Prostate gland (tissue), 2 donors: ENCODE measurements around the gene MPEG1.

Experiments used
- POLR2A ChIP-seq: fragments of 450-650 bp; IDR thresholded peaks from one replicate; pipeline ENCODE4 v1.6.1; 2016; ENCODE audit warnings: antibody characterized with exemption, mild to moderate bottlenecking
- TF ChIP-seq, protein P1 (sequence below), 4 experiments: fragments of 200-600 bp in 2 of 4; fragments of 450-650 bp in 2 of 4; sonication (generic) in 2 of 4; IDR thresholded peaks; 1 replicate in 3 of 4; 2 replicates in 1 of 4; pipeline ENCODE4 v1.5.1; 2016 to 2019; ENCODE audit warnings: antibody characterized with exemption in 4 of 4, mild to moderate bottlenecking in 2 of 4, moderate library complexity in 2 of 4

GRCh38 chr11:59175091-59175501 lies 37.6 kb downstream of the MPEG1 start:
- TF ChIP-seq, protein P1, sequence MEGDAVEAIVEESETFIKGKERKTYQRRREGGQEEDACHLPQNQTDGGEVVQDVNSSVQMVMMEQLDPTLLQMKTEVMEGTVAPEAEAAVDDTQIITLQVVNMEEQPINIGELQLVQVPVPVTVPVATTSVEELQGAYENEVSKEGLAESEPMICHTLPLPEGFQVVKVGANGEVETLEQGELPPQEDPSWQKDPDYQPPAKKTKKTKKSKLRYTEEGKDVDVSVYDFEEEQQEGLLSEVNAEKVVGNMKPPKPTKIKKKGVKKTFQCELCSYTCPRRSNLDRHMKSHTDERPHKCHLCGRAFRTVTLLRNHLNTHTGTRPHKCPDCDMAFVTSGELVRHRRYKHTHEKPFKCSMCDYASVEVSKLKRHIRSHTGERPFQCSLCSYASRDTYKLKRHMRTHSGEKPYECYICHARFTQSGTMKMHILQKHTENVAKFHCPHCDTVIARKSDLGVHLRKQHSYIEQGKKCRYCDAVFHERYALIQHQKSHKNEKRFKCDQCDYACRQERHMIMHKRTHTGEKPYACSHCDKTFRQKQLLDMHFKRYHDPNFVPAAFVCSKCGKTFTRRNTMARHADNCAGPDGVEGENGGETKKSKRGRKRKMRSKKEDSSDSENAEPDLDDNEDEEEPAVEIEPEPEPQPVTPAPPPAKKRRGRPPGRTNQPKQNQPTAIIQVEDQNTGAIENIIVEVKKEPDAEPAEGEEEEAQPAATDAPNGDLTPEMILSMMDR (IDR thresholded peaks at IDR 0.05), result no peak
- TF ChIP-seq POLR2A, result no peak
